ENCODE data around the gene PDE5A.
"Not testable (repeated sequence)": the region's sequence is repeated elsewhere in the genome, so short reads cannot be mapped to it uniquely, and the experiment has no call there.

PDE5A gene

DNA sequence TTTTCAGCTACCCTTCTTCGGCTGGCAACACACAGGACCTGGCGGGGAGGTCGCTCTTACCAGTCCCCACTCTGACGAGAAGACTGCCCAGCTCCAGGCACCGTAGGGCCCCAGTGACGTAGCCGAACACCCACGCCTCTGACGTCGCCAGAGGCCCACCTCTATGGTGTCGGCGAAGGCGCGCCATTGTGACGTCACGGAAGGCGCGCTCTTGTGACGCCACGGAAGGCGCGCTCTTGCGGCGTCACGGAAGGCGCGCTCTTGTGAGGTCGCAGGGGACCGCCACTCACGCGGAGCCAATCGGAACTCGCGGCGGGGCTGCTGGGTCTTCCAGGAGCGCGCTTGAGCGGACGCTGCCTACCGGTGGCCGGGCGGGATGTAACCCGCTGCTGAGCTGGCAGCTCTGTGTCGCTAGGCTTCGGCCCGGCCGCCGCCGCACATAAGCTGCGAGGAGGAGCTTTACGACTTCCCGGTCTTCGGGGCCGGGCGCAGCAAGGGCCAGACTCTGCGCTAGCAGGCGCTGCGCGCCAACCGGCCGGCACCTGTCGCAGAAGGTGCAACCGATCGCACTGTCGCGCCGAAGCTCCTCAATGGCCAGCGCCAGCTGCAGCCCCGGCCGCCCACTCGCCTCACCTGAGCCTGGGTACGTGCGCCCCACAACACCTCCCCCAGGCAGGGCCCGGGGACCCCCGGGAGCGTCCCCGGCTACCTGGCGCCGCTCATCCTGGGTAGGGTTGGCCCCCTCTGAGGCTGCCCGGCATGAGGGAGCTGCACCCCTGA lies 173.9 kb downstream of the PDE5A start:
- H3K9me3 ChIP-seq (replicated peaks; ENCODE audit: insufficient read depth, low read length); H3K4me1 ChIP-seq (ENCODE audit: low read length); H3K9me2 ChIP-seq (replicated peaks; ENCODE audit: insufficient read depth, low read length); H3K27me3 ChIP-seq (replicated peaks; ENCODE audit: insufficient read depth, low read length); H3F3A ChIP-seq (ENCODE audit: insufficient read depth, low read length); H3K36me3 ChIP-seq (replicated peaks; ENCODE audit: insufficient read depth, low read length); H3K79me2 ChIP-seq (ENCODE audit: low read length); H4K20me1 ChIP-seq (ENCODE audit: insufficient read depth, low read length): not testable (repeated sequence)
- Histone ChIP-seq H2AFZ (ENCODE audit: low read length) (peak overlapping the region; percentile 74), H3K27ac (ENCODE audit: low read length) (peak overlapping the region; percentile 89; the same call in 1 of the 2 replicates), H3K4me2 (ENCODE audit: low read depth, low read length) (peak overlapping the region; percentile 54; the same call in 1 of the 2 replicates), H3K4me3 (ENCODE audit: low read length) (peak overlapping the region; percentile 77), H3K9ac (ENCODE audit: low read length) (peak overlapping the region; percentile 88)
- DNase-seq: peak; percentile 98

DNA sequence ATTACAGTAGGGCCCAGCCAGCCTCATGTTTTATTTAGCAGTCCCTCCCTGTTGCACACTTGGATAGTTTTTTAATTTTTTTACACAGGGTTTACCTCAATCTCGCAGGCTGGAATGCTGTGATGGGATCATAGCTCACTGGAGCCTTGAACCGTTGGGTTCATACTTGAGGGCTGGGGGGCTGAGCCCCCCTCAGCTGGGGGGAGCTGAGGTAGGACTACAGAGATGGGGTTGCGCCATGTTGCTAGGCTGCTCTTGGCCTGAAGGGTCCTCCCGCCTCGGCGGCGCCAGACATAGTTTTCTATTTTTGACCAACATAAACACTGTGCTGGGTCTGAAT lies 174.5 kb downstream of the PDE5A start:
- not testable (repeated sequence) for H3F3A ChIP-seq (ENCODE audit: insufficient read depth, low read length); H3K79me2 ChIP-seq (ENCODE audit: low read length); H3K9me2 ChIP-seq (replicated peaks; ENCODE audit: insufficient read depth, low read length); DNase-seq; H4K20me1 ChIP-seq (ENCODE audit: insufficient read depth, low read length); H3K4me1 ChIP-seq (ENCODE audit: low read length); H3K27me3 ChIP-seq (replicated peaks; ENCODE audit: insufficient read depth, low read length); H3K36me3 ChIP-seq (replicated peaks; ENCODE audit: insufficient read depth, low read length); H3K9me3 ChIP-seq (replicated peaks; ENCODE audit: insufficient read depth, low read length)
- Histone ChIP-seq H3K9ac (ENCODE audit: low read length) (peak overlapping the region; percentile 88), H3K4me3 (ENCODE audit: low read length) (peak overlapping the region; percentile 77), H3K27ac (ENCODE audit: low read length) (peak overlapping the region; percentile 89; the same call in 1 of the 2 replicates), H2AFZ (ENCODE audit: low read length) (peak overlapping the region; percentile 74), H3K4me2 (ENCODE audit: low read depth, low read length) (peak overlapping the region; percentile 54; the same call in 1 of the 2 replicates)

DNA sequence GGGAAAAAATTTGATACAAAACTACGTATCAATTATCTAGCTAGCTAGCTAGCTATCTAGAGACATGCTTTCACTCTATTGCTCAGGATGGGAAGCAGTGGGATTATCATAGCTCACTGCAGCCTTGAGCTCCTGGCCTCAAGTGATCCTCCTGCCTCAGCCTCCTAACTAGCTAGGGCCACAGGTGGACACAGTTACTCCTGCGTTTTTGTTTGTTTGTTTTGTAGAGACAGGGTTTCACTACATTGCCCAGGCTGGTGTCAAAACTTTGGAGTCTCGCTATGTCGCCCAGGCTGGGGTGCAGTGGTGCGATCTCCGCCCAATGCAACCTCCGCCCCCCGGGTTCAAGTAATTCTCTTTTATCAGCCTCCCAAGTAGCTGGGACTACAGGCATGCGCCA lies 175.3 kb downstream of the PDE5A start:
- not testable (repeated sequence) for H3K27me3 ChIP-seq (replicated peaks; ENCODE audit: insufficient read depth, low read length); H3K9ac ChIP-seq (ENCODE audit: low read length); H3K4me1 ChIP-seq (ENCODE audit: low read length); H3K27ac ChIP-seq (ENCODE audit: low read length); H3K4me3 ChIP-seq (ENCODE audit: low read length); DNase-seq; H3K9me3 ChIP-seq (replicated peaks; ENCODE audit: insufficient read depth, low read length); H3K79me2 ChIP-seq (ENCODE audit: low read length); H4K20me1 ChIP-seq (ENCODE audit: insufficient read depth, low read length); H3K4me2 ChIP-seq (ENCODE audit: low read depth, low read length); H3K36me3 ChIP-seq (replicated peaks; ENCODE audit: insufficient read depth, low read length); H3F3A ChIP-seq (ENCODE audit: insufficient read depth, low read length); H3K9me2 ChIP-seq (replicated peaks; ENCODE audit: insufficient read depth, low read length); H2AFZ ChIP-seq (ENCODE audit: low read length)

- H3K4me1 ChIP-seq (ENCODE audit: low read length); H3K4me2 ChIP-seq (ENCODE audit: low read depth, low read length); H3K27me3 ChIP-seq (replicated peaks; ENCODE audit: insufficient read depth, low read length); DNase-seq; H3K9me3 ChIP-seq (replicated peaks; ENCODE audit: insufficient read depth, low read length); H4K20me1 ChIP-seq (ENCODE audit: insufficient read depth, low read length); H3K4me3 ChIP-seq (ENCODE audit: low read length); H3K9me2 ChIP-seq (replicated peaks; ENCODE audit: insufficient read depth, low read length); H2AFZ ChIP-seq (ENCODE audit: low read length); H3K27ac ChIP-seq (ENCODE audit: low read length); H3K36me3 ChIP-seq (replicated peaks; ENCODE audit: insufficient read depth, low read length); H3K9ac ChIP-seq (ENCODE audit: low read length); H3K79me2 ChIP-seq (ENCODE audit: low read length); H3F3A ChIP-seq (ENCODE audit: insufficient read depth, low read length): not testable (repeated sequence)
These were observed 178.8 kb downstream of the PDE5A start for GRCh38 chr4:119449851-119450250.

Data from MM.1S (cell line).